Measurements from ENCODE around the gene TIMM22. TPM values are rescaled to one million over a fixed set of nuclear protein-coding genes. Genes with fewer than 3 reads are reported as not detected.

The TIMM22 gene
- total RNA-seq, 1 donor from 2014 or later, result 17.3 TPM

DNA sequence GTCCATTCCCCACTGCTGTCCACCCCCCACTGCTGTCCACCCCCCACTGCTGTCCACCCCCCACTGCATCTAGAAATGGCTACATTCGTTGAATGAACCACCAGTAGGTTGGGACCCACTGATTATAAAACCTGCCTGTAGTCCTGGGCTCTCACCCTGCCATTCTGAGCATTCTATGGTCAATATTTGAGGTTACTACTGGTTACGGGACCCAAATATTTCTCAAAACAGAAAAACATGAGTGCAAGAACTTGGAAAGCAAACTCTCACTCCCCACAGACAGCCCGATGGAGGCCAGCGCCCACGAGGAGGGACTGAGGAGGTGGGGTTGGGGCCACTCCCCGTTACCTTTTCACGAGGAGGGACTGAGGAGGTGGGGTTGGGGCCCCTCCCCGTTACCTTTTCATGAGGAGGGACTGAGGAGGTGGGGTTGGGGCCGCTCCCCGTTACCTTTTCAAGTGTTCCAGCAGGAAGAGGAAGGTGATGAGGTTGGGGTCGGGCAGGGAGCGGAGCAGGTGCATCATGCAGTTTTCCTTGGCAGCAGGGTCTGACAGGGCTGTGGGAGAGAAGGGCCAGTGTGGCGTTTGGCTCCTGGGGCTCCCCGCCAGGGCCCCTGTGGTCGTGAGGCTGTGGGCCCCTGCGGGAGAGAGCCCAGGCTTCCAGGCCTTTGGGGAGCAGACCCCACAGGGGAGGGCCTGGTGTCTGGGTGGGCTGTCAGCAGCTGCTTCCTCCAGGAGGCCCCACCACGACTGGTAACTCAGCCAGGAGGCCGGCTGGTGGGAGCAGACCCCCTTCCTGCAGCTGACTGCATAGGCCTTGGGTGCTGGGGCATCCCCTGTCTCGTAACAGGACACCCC lies 12.5 kb downstream of the TIMM22 start:
- H3K27ac Mint-ChIP-seq, result no peak overlapping the region
- intact Hi-C loops (cut with micrococcal nuclease), result no loop called here
- H3K9me3 Mint-ChIP-seq, result no peaks in the 10 kb centered on the region
- H3K4me1 Mint-ChIP-seq (ENCODE audit: low read depth), result no peaks in the 10 kb centered on the region
- DNase-seq (ENCODE audit: low spot score), result no peak
- no peak overlapping the region for H3K4me3 Mint-ChIP-seq
- peaks cover 8% of the 10 kb centered on the region for H3K36me3 Mint-ChIP-seq (ENCODE audit: low read depth)
- H3K27me3 Mint-ChIP-seq (ENCODE audit: insufficient read depth), result no peaks in the 10 kb centered on the region

DNA sequence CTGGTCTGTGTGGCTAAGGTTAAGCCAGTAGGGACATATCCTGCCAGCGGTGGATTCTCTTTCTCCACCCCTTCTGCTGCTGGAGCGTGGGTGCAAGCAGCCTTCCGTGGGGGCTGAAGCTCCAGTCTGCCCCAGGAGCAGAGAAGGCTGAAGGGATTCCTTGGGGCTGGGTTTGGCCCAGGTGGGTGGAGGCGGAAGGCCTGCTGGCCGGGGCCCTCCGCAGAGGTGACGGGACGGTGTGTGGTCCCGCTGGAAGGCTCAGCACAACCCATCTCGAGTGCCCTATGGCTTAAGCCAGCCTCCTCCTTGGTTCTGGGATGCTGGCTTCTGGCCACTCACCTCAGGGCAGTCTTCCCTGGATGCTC lies 13.1 kb downstream of the TIMM22 start:
- Mint-ChIP-seq H3K27ac (no peak overlapping the region), H3K27me3 (ENCODE audit: insufficient read depth) (no peaks in the 10 kb centered on the region), H3K36me3 (ENCODE audit: low read depth) (peaks cover 6% of the 10 kb centered on the region), H3K9me3 (no peaks in the 10 kb centered on the region), H3K4me1 (ENCODE audit: low read depth) (no peaks in the 10 kb centered on the region), H3K4me3 (no peak overlapping the region)
- no peak for DNase-seq (ENCODE audit: low spot score)
- intact Hi-C loops (cut with micrococcal nuclease), result no loop called here

DNA sequence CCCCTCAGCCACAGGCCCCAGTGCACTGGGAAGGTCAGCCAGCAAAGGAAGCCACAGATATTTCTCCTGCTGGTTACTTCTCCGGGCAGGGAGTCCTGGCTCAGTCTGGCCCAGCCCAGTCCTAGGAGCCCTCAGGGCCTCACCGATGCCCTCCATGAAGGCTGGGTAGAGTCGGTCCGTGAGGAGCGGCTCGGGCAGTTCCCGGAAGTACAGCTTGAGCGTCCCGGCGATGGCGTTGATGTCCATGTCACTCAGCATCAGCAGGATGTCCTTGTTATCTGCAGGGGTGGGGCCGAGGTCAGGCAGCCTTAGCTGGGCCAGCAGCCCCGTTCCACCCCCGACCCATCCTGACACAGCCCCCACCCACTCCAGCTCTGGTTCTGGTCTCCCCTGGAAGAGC lies 13.7 kb downstream of the TIMM22 start:
- H3K36me3 Mint-ChIP-seq (ENCODE audit: low read depth), result peaks cover under 1% of the 10 kb centered on the region
- no peaks in the 10 kb centered on the region for H3K9me3 Mint-ChIP-seq
- no peaks in the 10 kb centered on the region for H3K27me3 Mint-ChIP-seq (ENCODE audit: insufficient read depth)

DNA sequence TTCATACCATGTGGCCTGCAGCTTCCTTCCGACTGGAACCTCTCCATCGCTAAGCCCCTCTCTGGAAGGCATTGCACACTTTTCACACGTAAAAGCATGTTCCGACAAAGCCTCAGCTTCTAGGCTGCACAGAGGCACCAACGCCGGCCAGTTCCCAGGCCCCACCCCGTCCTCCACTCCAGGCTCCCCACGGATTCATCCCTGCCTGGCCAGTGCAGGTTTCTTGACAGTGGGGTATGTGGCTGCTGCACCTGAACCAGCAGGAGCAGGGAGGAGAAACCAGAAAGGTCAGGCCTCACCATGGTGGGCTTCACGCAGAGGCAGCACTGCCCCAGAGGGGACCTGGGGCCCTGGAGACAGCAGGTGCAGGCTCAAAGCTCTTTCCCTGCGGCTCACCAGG lies 14.2 kb downstream of the TIMM22 start:
- intact Hi-C loops (cut with micrococcal nuclease), result no loop called here
- Mint-ChIP-seq H3K27me3 (ENCODE audit: insufficient read depth) (no peaks in the 10 kb centered on the region), H3K36me3 (ENCODE audit: low read depth) (no peaks in the 10 kb centered on the region), H3K4me1 (ENCODE audit: low read depth) (no peaks in the 10 kb centered on the region), H3K9me3 (no peaks in the 10 kb centered on the region), H3K27ac (no peak overlapping the region), H3K4me3 (no peak overlapping the region)
- DNase-seq (ENCODE audit: low spot score), result no peak

More for the DNA sequence above, 13.7 kb downstream of the TIMM22 start:
- intact Hi-C loops (cut with micrococcal nuclease), result no loop called here
- H3K4me1 Mint-ChIP-seq (ENCODE audit: low read depth), result no peaks in the 10 kb centered on the region
- no peak for DNase-seq (ENCODE audit: low spot score)
- no peak overlapping the region for H3K27ac Mint-ChIP-seq
- no peak overlapping the region for H3K4me3 Mint-ChIP-seq

DNA sequence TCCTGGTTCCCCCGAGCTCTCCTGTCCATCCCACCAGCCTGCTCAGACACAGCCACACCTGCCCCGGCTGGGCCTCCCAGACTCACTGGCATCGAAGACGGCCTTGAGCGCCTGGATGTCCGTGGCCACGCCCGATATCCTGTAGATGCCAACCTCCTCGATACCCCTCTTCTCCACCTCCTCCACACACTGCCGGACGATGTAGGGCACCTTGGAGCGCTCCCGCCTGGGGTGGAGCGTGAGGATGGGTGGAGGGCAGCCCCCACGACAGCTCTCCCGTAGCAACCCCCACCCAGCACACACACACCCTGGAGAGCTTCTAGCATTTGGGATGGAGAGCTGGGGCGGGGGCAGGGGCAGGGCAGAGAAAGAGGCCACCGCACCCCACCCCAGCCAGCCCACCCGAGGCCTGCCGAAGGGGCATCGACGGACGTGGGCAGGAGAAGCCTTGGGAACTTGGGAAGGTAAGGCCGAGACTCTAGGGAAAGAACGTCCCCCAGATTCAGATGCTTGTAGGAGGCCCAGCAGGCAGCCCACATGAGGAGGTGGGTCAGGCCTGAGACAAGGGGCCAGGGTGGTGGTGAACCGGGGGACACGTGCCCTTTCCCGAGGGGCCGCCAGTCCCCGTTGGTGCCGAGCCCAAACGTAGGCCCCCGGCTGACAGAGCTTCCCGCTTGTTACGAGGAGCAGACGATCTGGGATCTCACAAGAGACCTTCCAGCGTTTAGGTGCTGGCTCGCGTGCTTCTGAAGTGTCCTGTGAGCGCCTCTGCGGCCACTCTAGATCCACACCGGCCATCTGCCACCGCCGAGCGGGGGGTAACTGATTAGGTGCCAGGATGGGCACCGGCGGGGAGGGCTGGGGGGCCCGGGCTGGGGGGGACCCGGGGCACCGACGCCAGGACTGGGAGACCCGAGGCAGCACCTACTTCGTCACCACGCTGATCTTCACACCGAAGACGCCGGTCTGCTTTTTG lies 15.1 kb downstream of the TIMM22 start:
- Mint-ChIP-seq H3K27ac (no peak overlapping the region), H3K4me1 (ENCODE audit: low read depth) (no peaks in the 10 kb centered on the region), H3K36me3 (ENCODE audit: low read depth) (no peaks in the 10 kb centered on the region), H3K9me3 (no peaks in the 10 kb centered on the region), H3K27me3 (ENCODE audit: insufficient read depth) (no peaks in the 10 kb centered on the region), H3K4me3 (no peak overlapping the region)
- no peak for DNase-seq (ENCODE audit: low spot score)
- intact Hi-C loops (cut with micrococcal nuclease), result no loop called here

DNA sequence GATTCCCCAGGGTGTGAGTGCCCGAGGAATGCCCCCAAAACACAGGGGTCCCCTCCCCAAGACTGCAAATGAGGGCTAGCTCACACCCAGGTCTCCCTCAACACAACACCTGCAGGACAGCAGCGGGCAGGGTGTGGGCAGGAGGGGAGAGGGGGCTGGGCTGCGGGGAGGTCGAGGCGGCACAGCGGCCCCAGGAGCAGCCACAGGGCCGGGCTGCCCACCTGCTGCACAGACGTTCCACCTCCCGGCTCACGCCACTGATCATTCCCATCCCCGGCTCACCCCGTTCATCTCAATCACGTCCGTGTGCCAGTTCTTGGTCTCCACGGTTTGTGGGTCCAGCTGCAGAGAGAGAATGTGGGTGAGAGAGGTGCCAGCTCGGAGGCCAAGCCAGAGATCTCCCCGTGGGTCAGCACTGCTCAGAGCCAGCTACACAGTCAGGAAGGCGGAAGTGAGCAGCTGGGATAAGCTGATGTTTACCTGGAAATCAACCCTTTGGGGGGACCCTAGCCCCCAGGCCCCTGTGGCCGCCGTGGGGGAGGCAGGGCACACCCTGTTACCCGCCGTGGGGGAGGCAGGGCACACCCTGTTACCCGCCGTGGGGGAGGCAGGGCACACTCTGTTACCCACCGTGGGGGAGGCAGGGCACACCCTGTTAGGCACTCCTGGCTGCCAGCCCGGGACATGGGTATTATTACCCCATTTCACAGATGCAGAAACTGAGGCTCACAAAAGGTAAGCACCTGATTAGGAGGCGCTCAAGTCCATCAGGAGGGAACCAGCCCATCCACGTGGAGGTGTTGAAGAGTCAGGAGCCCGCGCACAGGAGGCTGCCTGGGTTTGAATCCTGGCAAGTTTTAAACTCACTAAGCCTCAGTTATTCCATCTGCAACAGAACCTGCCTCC lies 16.1 kb downstream of the TIMM22 start:
- H3K27ac Mint-ChIP-seq, result no peak overlapping the region
- no peaks in the 10 kb centered on the region for H3K9me3 Mint-ChIP-seq
- no peak overlapping the region for H3K4me3 Mint-ChIP-seq
- H3K27me3 Mint-ChIP-seq (ENCODE audit: insufficient read depth), result no peaks in the 10 kb centered on the region
- DNase-seq (ENCODE audit: low spot score), result no peak
- no peaks in the 10 kb centered on the region for H3K4me1 Mint-ChIP-seq (ENCODE audit: low read depth)
- no peaks in the 10 kb centered on the region for H3K36me3 Mint-ChIP-seq (ENCODE audit: low read depth)
- intact Hi-C loops (cut with micrococcal nuclease), result no loop called here

DNA sequence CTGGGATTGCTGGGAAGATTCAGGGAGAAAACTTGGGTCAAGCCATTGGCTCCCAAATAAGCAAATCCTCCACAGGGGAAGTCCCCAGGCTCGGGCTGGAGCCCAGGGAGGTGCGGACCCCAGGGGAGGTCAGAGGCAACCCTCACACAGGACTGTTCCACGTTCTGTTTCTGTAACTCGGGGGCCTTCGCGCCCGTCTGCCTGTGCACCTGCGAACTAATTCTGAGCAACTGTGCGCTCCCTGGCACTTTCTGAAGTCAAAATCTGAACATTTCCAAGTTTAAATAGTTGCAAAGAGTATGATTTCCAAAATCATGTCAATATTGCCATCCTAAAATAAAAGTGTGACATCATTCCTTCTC lies 16.8 kb downstream of the TIMM22 start:
- DNase-seq (ENCODE audit: low spot score), result no peak
- Mint-ChIP-seq H3K4me1 (ENCODE audit: low read depth) (no peaks in the 10 kb centered on the region), H3K9me3 (no peaks in the 10 kb centered on the region), H3K27ac (no peak overlapping the region), H3K4me3 (no peak overlapping the region), H3K27me3 (ENCODE audit: insufficient read depth) (no peaks in the 10 kb centered on the region), H3K36me3 (ENCODE audit: low read depth) (no peaks in the 10 kb centered on the region)
- intact Hi-C loops (cut with micrococcal nuclease), result no loop called here

DNA sequence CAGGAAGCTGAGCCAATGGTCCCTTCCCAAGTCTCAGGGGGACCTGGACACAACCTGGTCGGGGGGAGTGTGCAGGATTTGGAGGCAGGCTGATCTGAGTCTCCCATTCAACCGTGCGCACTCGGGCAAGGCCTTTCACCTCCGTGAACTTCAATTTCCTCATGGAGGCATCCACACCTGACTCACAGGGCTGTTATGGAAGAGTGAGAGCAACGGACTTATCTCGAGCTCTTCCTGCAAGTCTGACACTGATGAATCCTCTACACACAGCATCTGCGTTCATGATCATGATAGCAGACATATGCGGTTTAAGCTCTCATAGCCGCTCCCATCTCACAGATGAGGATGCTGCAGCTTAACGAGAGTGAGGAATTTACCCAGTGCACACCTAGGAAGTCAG lies 21.6 kb downstream of the TIMM22 start:
- H3K4me3 Mint-ChIP-seq, result no peak overlapping the region
- no peak for DNase-seq (ENCODE audit: low spot score)
- H3K27ac Mint-ChIP-seq, result no peak overlapping the region
- H3K9me3 Mint-ChIP-seq, result no peaks in the 10 kb centered on the region
- intact Hi-C loops (cut with micrococcal nuclease), result no loop called here
- H3K27me3 Mint-ChIP-seq (ENCODE audit: insufficient read depth), result no peaks in the 10 kb centered on the region
- no peaks in the 10 kb centered on the region for H3K36me3 Mint-ChIP-seq (ENCODE audit: low read depth)
- H3K4me1 Mint-ChIP-seq (ENCODE audit: low read depth), result no peaks in the 10 kb centered on the region

DNA sequence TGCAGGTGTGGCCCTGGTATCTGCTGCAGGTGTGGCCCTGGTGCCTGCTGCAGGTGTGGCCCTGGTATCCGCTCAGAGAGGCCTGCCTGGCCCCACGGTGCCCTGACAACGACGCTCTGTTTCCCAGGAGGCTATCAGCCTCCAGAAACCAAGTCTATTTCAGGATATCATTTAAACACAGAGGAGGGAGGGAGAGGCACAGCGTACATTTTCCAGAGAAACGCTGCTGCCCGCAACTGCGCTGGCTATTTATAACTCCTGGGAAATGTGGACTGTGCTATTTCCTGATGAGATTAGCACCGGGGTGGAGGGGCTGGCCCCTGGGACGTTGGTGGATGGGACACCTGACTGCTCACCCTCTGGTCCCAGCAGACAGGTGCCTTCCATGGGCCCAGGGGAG lies 22.5 kb downstream of the TIMM22 start:
- intact Hi-C loops (cut with micrococcal nuclease), result no loop called here
- Mint-ChIP-seq H3K36me3 (ENCODE audit: low read depth) (no peaks in the 10 kb centered on the region), H3K9me3 (no peaks in the 10 kb centered on the region), H3K27ac (no peak overlapping the region), H3K4me3 (no peak overlapping the region), H3K27me3 (ENCODE audit: insufficient read depth) (no peaks in the 10 kb centered on the region), H3K4me1 (ENCODE audit: low read depth) (no peaks in the 10 kb centered on the region)
- DNase-seq (ENCODE audit: low spot score), result no peak

DNA sequence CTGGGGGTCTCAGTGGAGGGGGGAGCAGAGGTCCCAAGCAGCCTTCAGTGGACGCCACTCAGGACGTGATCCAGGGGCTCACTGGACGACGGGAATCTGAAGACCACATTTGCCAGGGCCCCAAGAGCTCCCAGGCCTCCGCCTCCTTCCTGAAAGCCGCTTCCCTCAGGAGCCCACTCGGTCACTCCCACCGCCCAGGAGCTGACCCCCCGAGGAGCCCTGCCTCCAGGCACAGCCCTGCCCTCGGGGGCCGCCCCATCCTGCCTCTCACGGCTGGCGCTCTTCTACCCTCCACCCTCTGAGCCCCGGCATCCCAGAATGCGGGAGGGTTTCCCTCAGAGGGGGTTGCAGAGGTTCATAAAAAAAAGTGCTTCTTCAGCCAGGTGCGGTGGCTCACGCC lies 24.2 kb downstream of the TIMM22 start:
- no peaks in the 10 kb centered on the region for H3K27me3 Mint-ChIP-seq (ENCODE audit: insufficient read depth)
- no peak overlapping the region for H3K4me3 Mint-ChIP-seq
- H3K9me3 Mint-ChIP-seq, result no peaks in the 10 kb centered on the region
- intact Hi-C loops (cut with micrococcal nuclease), result no loop called here
- no peaks in the 10 kb centered on the region for H3K4me1 Mint-ChIP-seq (ENCODE audit: low read depth)
- peaks cover 3% of the 10 kb centered on the region for H3K36me3 Mint-ChIP-seq (ENCODE audit: low read depth)
- H3K27ac Mint-ChIP-seq, result no peak overlapping the region
- DNase-seq (ENCODE audit: low spot score), result no peak

DNA sequence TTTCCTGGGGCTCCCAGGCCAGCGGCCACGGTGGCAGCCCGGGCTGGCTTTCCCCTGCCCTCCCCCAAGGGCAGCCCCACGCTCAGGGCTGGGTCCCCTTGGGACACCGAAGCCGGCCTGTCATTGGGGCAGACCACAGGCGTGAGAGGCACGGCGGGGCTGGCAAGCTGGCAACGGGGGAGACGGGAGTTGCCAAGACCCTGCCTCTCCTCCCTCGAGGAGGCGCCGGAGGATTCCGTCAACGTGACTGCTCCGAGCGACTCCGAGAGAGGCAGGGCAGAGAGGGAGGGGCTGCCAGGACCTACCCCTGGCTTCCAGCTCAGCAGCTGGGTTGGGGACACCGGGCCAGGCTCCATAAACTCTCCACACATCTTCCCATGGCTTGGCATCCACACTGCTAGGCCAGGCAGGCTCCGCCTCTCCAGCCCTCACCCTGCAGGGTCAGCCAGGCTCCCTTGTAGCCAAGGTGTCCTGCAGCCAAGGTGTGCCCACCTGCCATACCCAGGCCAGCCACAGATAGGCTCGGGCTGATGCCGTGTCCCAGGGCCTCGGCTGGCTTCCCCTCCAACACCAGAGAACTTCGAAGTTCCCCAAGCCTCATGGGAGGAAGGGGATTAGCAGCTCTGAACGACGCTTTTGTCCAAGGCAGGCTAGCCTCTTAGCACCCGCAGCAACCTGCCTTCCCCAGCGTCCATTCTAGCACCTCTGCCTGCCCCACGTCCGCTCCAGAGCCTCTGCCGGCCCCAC lies 25.5 kb downstream of the TIMM22 start:
- Mint-ChIP-seq H3K27ac (no peak overlapping the region), H3K4me1 (ENCODE audit: low read depth) (no peaks in the 10 kb centered on the region), H3K4me3 (no peak overlapping the region), H3K9me3 (no peaks in the 10 kb centered on the region), H3K27me3 (ENCODE audit: insufficient read depth) (no peaks in the 10 kb centered on the region), H3K36me3 (ENCODE audit: low read depth) (peaks cover 3% of the 10 kb centered on the region)
- intact Hi-C loops (cut with micrococcal nuclease), result no loop called here
- no peak for DNase-seq (ENCODE audit: low spot score)

DNA sequence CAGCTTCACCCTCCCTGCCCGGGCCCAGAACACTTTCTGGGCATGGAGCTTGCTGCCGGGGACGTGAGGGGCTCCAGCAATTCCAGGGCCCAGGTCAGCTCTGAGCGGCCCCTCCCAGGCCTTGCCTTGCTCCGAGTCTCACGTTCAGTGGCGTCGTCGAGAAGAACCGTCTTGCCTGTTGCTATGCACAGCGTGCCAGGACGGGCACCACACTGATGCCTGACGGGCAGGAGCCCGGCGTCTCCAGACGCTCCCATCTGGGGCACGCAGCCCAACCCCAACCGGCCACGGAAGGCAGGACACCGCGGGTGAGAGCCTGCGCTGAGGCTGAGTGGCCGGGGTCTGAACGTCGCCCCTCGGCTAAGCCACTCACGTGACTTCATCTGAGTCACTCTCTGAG lies 27.1 kb downstream of the TIMM22 start:
- Mint-ChIP-seq H3K9me3 (no peaks in the 10 kb centered on the region), H3K4me3 (no peak overlapping the region), H3K27ac (no peak overlapping the region)

More for the DNA sequence above, 27.1 kb downstream of the TIMM22 start:
- Mint-ChIP-seq H3K27me3 (ENCODE audit: insufficient read depth) (no peaks in the 10 kb centered on the region), H3K36me3 (ENCODE audit: low read depth) (peaks cover 3% of the 10 kb centered on the region), H3K4me1 (ENCODE audit: low read depth) (no peaks in the 10 kb centered on the region)
- intact Hi-C loops (cut with micrococcal nuclease), result no loop called here
- DNase-seq (ENCODE audit: low spot score), result no peak
